Ammon's horn (tissue), 1 donor: Measurements from ENCODE around the gene TARBP2.
"Not testable (repeated sequence)": the region's sequence is repeated elsewhere in the genome, so short reads cannot be mapped to it uniquely, and the experiment has no call there.

Experiments
- DNase-seq: peaks from one replicate; pipeline ENCODE4 v3.0.0-alpha.2; 2016; ENCODE audit warnings: low spot score

Gene TARBP2

DNA sequence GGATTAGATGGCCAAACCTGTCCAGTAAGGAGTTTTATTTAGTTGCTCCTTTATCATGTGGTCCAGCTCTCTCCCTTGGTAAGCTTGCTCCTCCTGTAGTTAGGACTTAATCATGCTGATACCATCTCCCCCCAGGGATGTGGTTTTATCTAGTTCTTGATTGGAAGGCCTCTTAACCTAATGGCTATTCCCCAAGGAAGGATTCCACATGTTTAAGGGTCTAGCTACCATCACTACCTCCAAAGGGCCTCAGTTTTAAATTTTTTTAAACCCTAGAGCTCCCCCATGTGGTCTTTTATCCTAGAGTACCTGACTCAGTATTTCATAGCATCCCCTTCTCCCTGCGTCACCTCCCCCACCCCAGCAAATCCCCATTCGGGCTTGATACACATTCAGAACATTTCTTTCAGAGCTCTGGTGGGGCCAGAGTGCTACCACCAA, 24.3 kb upstream of the TARBP2 start:
- DNase-seq = no peak

DNA sequence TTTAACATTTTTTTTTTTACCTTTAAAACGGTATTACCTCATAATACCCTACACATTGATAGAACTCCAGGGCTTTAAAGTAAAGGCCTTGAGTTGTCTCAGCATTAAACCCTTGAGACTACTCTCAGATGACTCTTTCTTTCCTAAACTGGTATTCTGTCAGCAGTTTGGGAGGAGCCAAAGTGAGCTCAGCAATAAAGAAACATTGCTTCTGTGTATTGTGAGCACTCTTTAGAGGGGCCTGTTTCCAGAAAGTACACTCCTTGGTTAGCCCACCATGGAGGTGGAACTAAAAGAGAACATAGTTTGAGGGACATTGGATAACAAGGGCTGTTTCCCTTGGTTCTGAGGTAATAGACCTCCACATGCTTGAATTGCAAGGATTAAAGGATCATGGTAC, 22.2 kb upstream of the TARBP2 start:
- no peak for DNase-seq

GRCh38 chr12:53479331-53479730, 21.8 kb upstream of the TARBP2 start:
- DNase-seq = no peak

GRCh38 chr12:53480491-53481442, 20.3 kb upstream of the TARBP2 start:
- no peak for DNase-seq

GRCh38 chr12:53481458-53481857, 19.6 kb upstream of the TARBP2 start:
- not testable (repeated sequence) for DNase-seq

DNA sequence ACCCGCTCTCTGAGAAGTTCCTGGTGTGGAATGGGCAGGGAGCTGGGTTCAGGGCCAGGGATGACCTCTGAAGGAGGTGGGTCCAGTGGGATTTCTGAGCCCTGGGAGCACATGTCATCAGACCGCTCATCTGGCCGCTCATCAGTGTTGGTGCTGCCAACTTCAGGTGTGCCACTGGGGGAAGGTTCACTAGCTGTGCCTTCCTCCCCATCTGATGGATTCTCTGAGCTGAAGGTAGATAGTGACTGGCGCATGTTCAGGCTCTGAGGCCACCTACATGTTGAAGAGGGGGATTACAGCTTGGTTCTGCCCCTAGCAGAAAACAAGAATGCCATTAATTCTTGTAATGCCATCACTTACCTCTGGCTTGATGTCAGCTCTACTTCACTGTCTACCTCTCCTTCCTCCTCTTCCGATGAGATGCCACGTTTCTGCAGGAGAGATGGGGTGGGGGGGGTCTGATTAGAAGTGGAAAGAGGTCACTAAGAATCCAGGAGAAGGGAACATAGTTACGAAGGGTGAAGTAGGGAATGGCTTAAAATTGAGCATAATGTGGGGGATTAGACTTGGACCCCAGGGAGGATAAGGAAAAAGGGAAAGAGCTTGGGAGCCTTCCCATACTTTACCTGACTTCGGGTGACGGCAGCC, 19.0 kb upstream of the TARBP2 start:
- DNase-seq = no peak

GRCh38 chr12:53482626-53483168, 18.4 kb upstream of the TARBP2 start:
- DNase-seq = no peak

- no peak for DNase-seq
These were observed 17.7 kb upstream of the TARBP2 start for GRCh38 chr12:53483225-53483978.

DNA sequence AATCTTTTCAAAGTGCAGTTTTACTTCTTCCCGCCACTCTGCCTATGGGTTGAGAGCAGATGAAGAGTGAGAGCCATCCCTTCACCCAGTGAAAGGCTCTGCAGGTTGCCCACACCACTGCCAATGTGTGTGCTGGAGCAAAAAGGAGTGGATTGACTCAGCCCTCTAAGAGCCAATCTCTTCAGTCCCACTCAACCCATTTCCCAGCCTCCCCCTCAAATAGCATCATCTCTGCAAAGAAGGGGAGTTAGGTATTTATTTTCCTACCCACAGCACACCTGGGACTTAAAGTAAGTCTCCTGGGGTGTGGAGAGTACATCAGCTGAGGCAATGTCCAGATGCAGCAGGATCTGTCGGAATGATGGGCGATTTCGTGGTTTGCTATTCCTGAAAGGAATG, 17.1 kb upstream of the TARBP2 start:
- DNase-seq = no peak

DNA sequence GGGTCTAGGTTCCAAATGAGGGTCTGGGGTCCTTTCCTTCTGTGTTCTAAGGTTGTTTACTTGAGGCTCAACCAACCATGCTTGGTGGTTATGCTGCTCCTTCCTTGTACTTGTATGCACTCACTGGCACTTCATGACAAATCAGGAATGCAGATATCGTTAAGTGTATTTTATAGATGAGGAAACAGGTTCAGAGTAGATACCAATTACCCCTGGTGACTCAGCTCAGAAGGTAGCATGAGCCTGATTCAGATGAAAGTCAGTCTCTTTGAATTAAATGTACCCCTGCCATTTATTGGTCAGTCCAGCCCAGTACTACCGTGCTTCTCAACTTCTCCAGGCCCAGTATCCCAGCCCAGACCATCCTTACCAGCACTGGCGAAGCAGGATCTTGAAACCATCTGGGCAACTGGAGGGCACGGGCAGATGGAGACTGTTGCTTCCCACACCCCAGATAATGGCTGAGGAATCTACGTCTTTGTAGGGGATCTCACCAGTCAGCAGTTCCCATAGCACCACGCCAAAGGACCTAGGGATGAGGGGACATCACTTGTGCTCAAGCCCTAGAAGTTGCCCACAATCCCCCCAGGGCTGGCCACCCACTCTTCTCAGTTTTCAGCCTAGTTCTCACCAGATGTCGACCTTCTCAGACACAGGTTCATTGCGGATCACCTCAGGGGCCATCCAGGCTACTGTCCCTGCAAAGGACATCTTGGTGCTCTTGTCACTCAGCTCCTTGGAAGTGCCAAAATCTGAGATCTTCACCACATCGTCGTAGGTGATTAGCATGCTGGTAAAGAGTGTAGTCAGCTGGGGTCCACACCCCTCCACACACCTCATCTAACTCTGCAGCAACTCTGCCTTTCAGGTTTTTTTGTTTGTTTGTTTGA, 16.2 kb upstream of the TARBP2 start:
- no peak for DNase-seq

GRCh38 chr12:53485955-53486735, 14.9 kb upstream of the TARBP2 start:
- no peak for DNase-seq

GRCh38 chr12:53486736-53487487, 14.2 kb upstream of the TARBP2 start:
- no peak for DNase-seq

DNA sequence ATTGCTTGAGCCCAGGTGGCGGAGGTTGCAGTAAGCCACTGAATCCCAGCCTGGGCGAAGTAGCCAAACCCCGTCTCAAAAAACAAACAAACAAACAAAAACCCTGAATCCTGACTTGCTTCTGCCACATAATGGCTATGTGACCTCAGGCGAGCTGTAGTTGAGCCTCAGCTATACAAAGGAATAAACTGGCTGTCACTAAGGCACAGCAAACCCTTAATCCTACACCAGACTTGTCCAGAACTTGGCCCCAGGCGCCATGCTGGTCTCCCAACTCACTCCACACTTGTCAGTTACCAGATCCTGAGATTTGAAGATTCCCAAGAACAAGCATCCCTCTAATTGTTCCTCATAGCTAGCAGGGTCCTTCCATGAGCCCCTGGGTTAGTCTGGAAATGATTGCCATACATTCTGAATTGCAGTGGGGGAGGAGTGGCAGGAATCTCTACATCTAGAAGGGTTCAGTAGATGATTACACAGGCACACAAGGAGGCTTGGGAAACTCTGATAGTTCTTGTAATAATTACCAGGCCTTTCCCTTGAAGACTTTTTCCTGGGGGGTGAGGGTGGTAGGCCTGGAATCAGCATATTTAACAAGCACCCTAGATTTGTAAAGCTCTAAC, 11.7 kb upstream of the TARBP2 start:
- no peak for DNase-seq

GRCh38 chr12:53492188-53492587, 8.9 kb upstream of the TARBP2 start:
- no peak for DNase-seq

DNA sequence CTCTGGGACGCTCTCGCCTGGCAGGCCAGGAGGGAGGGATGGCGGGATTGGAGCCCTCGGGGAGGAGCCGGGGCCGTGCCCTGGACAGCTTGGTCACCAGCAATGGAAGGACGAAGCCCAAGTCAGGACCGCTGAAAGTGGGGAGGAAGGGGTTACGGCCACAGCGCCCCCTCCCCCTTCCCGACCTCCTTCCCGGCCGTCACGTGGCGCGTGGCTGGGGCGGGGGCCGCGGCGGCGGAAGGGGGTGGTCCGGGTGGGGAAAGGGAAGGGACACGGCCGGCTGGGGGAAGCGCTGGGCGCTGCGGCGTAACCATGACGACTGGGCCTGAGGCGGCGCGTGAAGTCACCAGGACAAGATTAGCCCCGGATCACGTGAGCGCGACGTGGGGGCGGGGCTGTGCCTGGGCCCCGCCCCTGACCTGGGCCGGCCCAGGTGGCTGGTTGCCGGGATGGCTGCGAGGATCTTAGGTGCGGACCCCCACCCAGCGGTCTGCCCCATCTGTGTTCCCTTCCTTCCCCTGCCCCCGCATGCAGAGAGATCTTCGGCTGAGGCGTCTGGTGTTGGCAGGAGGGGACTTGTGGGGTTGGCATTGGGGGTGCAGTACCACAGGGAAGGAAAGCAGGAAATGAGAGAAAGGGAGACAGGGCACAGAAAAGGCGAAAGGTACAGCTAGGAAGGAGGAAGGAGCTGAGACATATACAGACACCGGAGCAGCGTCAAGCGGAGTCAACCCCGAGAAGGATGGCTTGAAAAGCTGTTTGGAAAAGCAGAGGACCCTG, 8.1 kb upstream of the TARBP2 start:
- DNase-seq = peak; percentile 98

- no peak for DNase-seq
These were observed 7.3 kb upstream of the TARBP2 start for GRCh38 chr12:53493610-53494391.

- peak; percentile 64 for DNase-seq
These were observed 5.0 kb upstream of the TARBP2 start for GRCh38 chr12:53495903-53496751.
